GM12878 (cell line): ENCODE results near the gene NFKB2. TPM values are rescaled to one million over a fixed set of nuclear protein-coding genes. Genes with fewer than 3 reads are reported as not detected.

Experiments
- ATAC-seq: fragments of 200-7000 bp; cut with Tn5 transposase; 3 replicates; pipeline ENCODE4 v1.9.1; 2020; ENCODE audit warnings: mild to moderate bottlenecking, moderate library complexity
- BruUV-seq: library from RNA; stranded (reverse); fragments of 400-500 nt; replicated peaks from 2 replicates; lab custom pipeline; 2021; lab: Mats Ljungman, UMichigan
- CTCF ChIA-PET: fragments of 300-600 bp; sonication (Branson Sonifier 250); formaldehyde crosslinking; extraction: SDS; loops from one replicate; lab custom pipeline; 2021; ENCODE audit warnings: inconsistent platforms; lab: Yijun Ruan, JAX
- POLR2A ChIA-PET: fragments of 350-600 bp; formaldehyde crosslinking; extraction: SDS; loops from one replicate; lab custom pipeline; 2021; ENCODE audit warnings: inconsistent platforms; lab: Charles Lee
- RAD21 ChIA-PET: fragments of 300-600 bp; sonication (Branson Sonifier 250); formaldehyde crosslinking; loops from one replicate; lab custom pipeline; 2023; ENCODE audit warnings: antibody characterized with exemption; ENCODE audit not compliant: unreplicated experiment; lab: Charles Lee
- SMC1A ChIA-PET: fragments of 300-600 bp; sonication (Branson Sonifier 250); formaldehyde crosslinking; loops from one replicate; lab custom pipeline; 2023; ENCODE audit not compliant: unreplicated experiment, uncharacterized antibody; lab: Charles Lee
- DNase-seq: peaks from one replicate; pipeline ENCODE4 v3.0.0-alpha.2; 2011; ENCODE audit warnings: low read depth, low spot score
- FAIRE-seq: peaks from 3 replicates; lab custom pipeline; 2011; peaks lifted over from hg19 to GRCh38; lab: Jason Lieb, UNC
- H2AFZ ChIP-seq: 2 replicates; pipeline ENCODE4 v1.6.0; 2011; ENCODE audit warnings: low read depth, low read length, control low read depth; ENCODE audit not compliant: control insufficient read depth
- H3K27ac ChIP-seq: 2 replicates; pipeline ENCODE4 v1.5.1; 2011; ENCODE audit warnings: control low read depth; ENCODE audit not compliant: control insufficient read depth, insufficient read depth
- H3K27me3 ChIP-seq, 2 experiments: replicated peaks in 1 of 2; 2 replicates each; pipeline versions ENCODE4 v1.6.0 to v1.6.1; 2011; ENCODE audit warnings: low read length in 1 of 2; ENCODE audit not compliant: control insufficient read depth in 2 of 2, insufficient read depth in 2 of 2
- H3K36me3 ChIP-seq, 2 experiments: 2 replicates each; pipeline ENCODE4 v1.5.1; 2011; ENCODE audit warnings: low read length in 1 of 2; ENCODE audit not compliant: control insufficient read depth in 2 of 2, insufficient read depth in 2 of 2
- H3K4me1 ChIP-seq: 2 replicates; pipeline ENCODE4 v1.6.1; 2011; ENCODE audit warnings: mild to moderate bottlenecking, low read length, moderate library complexity, mixed read lengths; ENCODE audit not compliant: control insufficient read depth, insufficient read depth
- H3K4me2 ChIP-seq: 2 replicates; pipeline ENCODE4 v1.6.0; 2011; ENCODE audit warnings: control low read depth; ENCODE audit not compliant: control insufficient read depth, insufficient read depth
- H3K4me3 ChIP-seq: fragments of 200-600 bp; sonication (generic); 2 replicates; pipeline ENCODE4 v1.5.1; 2016
- H3K79me2 ChIP-seq: 2 replicates; pipeline ENCODE4 v1.6.0; 2011; ENCODE audit warnings: low read length; ENCODE audit not compliant: control insufficient read depth, insufficient read depth
- H3K9ac ChIP-seq: 2 replicates; pipeline ENCODE4 v1.8.0; 2011; ENCODE audit warnings: low read length, control low read depth, mixed read lengths; ENCODE audit not compliant: control insufficient read depth, insufficient read depth
- H3K9me3 ChIP-seq: replicated peaks from 3 replicates; pipeline ENCODE4 v1.5.1; 2011; ENCODE audit warnings: mild to moderate bottlenecking, low read length; ENCODE audit not compliant: control insufficient read depth, insufficient read depth
- H4K20me1 ChIP-seq: 2 replicates; pipeline ENCODE4 v1.6.0; 2011; ENCODE audit not compliant: control insufficient read depth, insufficient read depth
- CHD1 ChIP-seq: IDR thresholded peaks from 2 replicates; pipeline ENCODE4 v1.6.1; 2012; ENCODE audit warnings: low read depth, low read length, improper control_type of control experiment
- E2F4 ChIP-seq: IDR thresholded peaks from 2 replicates; pipeline ENCODE4 v1.6.1; 2012; ENCODE audit warnings: low read depth, low read length, improper control_type of control experiment
- ESRRA ChIP-seq: IDR thresholded peaks from 2 replicates; pipeline ENCODE4 v1.6.1; 2012; ENCODE audit warnings: mild to moderate bottlenecking, low read length, improper control_type of control experiment
- GATAD2B ChIP-seq: fragments of 450-650 bp; conservative IDR thresholded peaks from 2 replicates; pipeline ENCODE4 v1.6.1; 2017; ENCODE audit warnings: low read depth, mild to moderate bottlenecking, moderate library complexity
- HDAC6 ChIP-seq: fragments of 200-600 bp; sonication (generic); IDR thresholded peaks from one replicate; pipeline ENCODE4 v1.8.0; 2017; ENCODE audit warnings: antibody characterized with exemption; ENCODE audit not compliant: unreplicated experiment
- IRF5 ChIP-seq: fragments of 450-650 bp; IDR thresholded peaks from 2 replicates; pipeline ENCODE4 v1.6.1; 2017; ENCODE audit warnings: borderline replicate concordance
- MAX ChIP-seq: IDR thresholded peaks from 2 replicates; pipeline ENCODE4 v1.6.1; 2012; ENCODE audit warnings: low read depth, low read length, improper control_type of control experiment
- MTA2 ChIP-seq: fragments of 450-650 bp; IDR thresholded peaks from 2 replicates; pipeline ENCODE4 v1.6.1; 2016; ENCODE audit warnings: low read depth, mild to moderate bottlenecking, moderate library complexity
- MTA3 ChIP-seq: IDR thresholded peaks from 2 replicates; pipeline ENCODE4 v1.6.1; 2012; ENCODE audit warnings: low read length, inconsistent platforms, borderline replicate concordance
- MXI1 ChIP-seq: fragments of 150-350 bp; IDR thresholded peaks from 2 replicates; pipeline ENCODE4 v1.6.1; 2011; ENCODE audit warnings: low read depth, mild to moderate bottlenecking, inconsistent platforms, low read length, improper control_type of control experiment
- PML ChIP-seq: IDR thresholded peaks from 2 replicates; pipeline ENCODE4 v1.6.1; 2012; ENCODE audit warnings: low read length, inconsistent platforms
- RCOR1 ChIP-seq: conservative IDR thresholded peaks from 2 replicates; pipeline ENCODE4 v1.6.1; 2012; ENCODE audit warnings: low read depth, low read length, improper control_type of control experiment
- SRF ChIP-seq, 2 experiments: IDR thresholded peaks; 2 replicates each; pipeline ENCODE4 v1.6.1; 2011; ENCODE audit warnings: low read depth in 2 of 2, low read length in 2 of 2, mild to moderate bottlenecking in 1 of 2, moderate library complexity in 1 of 2
- STAT3 ChIP-seq: IDR thresholded peaks from 2 replicates; pipeline ENCODE4 v1.6.1; 2011; ENCODE audit warnings: low read depth, low read length, improper control_type of control experiment
- ZSCAN29 ChIP-seq: fragments of 450-650 bp; IDR thresholded peaks from 2 replicates; pipeline ENCODE4 v1.6.1; 2017; ENCODE audit warnings: mild to moderate bottlenecking, moderate library complexity
- WGBS: methylation state at CpG from one replicate; pipeline ENCODE4 v1.1.6; 2016; ENCODE audit warnings: low lambda C conversion rate; ENCODE audit not compliant: insufficient replicate concordance, insufficient coverage; ENCODE audit errors: missing lambda C conversion rate; 5-methylcytosine and 5-hydroxymethylcytosine counted together
- in situ Hi-C: fragments of 300-500 bp; cut with MboI; formaldehyde crosslinking; loops from 9 replicates; pipeline ENCODE4 v1.14.3; 2018; ENCODE audit warnings: mixed read lengths
- intact Hi-C: fragments of 100-400 bp; cut with micrococcal nuclease; formaldehyde crosslinking; loops from one replicate; pipeline ENCODE4 v1.14.2; 2022; ENCODE audit not compliant: unreplicated experiment
- polyA plus RNA-seq, 11 experiments: library from polyadenylated mRNA; depleted of rRNA in 4 of 11; unstranded in 6 of 11; stranded (reverse) in 5 of 11; fragments of >200 nt; fragmentation: Nextera tagmentation in 4 of 11; fragmentation: Illumina TruSeq in 1 of 11; extraction: Ambion mirVana in 4 of 11; extraction: Trizol in 1 of 11; gene quantifications; 1 replicate in 1 of 11; 2 replicates in 10 of 11; pipeline versions ENCODE4 v1.2.1 to v1.2.3, GENCODE V29; 2011 to 2016; ENCODE audit warnings: inconsistent platforms in 2 of 11, missing spikeins in 2 of 11, low read depth in 1 of 11
- total RNA-seq, 4 experiments: library from RNA; depleted of rRNA in 3 of 4; stranded (reverse); fragments of >200 nt in 3 of 4; fragmentation: Illumina TruSeq in 1 of 4; extraction: Trizol in 1 of 4; gene quantifications; 2 replicates each; pipeline versions ENCODE4 v1.2.1 to v1.2.3, GENCODE V29; 2013 to 2021

NFKB2 gene
- total and polyA plus RNA-seq, 10 of the 15 experiments (the other 5 are each of a cell fraction or from before 2014, with no cell fraction given), result 0.56 to 144 (median 49.4) TPM

GRCh38 chr10:102368077-102368476 lies 27.4 kb upstream of the NFKB2 start:
- ChIA-PET CTCF (interaction anchor here (0.5 to 2.0 kb wide), 5 partner anchors 16 to 1255 kb away, joined by 3 to 11 read pairs (median 3); no protein-coding TSS in a partner anchor), RAD21 (interaction anchor here (1.5 kb wide), 1 partner anchor 14 kb away, joined by 3 read pairs; no protein-coding TSS in a partner anchor), SMC1A (interaction anchor here (1.5 kb wide), 1 partner anchor 137 kb away, joined by 6 read pairs; no protein-coding TSS in a partner anchor), POLR2A (no interaction called here)
- no TSS peak for BruUV-seq
- ATAC-seq (no peak), DNase-seq (no peak)
- H3K4me1 ChIP-seq, result no peaks in the 10 kb centered on the region
- in situ Hi-C loops (no loop called here), intact Hi-C loops (no loop called here)
- no peak for TF ChIP-seq HDAC6
- TF ChIP-seq MTA3, result no peak
- TF ChIP-seq SRF (IDR thresholded peaks at IDR 0.05; ENCODE audit: low read depth in 2 of 2, low read length in 2 of 2), result no peak
- TF ChIP-seq RCOR1, result no peak
- TF ChIP-seq, all 136 proteins: peak for 0
- Histone ChIP-seq H3K4me3 (no peak overlapping the region), H2AFZ (no peak overlapping the region), H3K4me2 (no peak overlapping the region), H3K9me3 (no peaks in the 10 kb centered on the region; the same call in 2 of the 3 replicates), H3K27ac (no peak overlapping the region), H3K27me3 (no peaks in the 10 kb centered on the region), H3K9ac (no peak overlapping the region), H3K79me2 (no peaks in the 10 kb centered on the region), H3K36me3 (peaks cover 39 to 53% of the 10 kb centered on the region in 2 experiments), H4K20me1 (no peaks in the 10 kb centered on the region; the same call in 1 of the 2 replicates)
- WGBS, result 95% methylated on average over 3 of the region's 3 CpGs
- FAIRE-seq, result no peak

GRCh38 chr10:102371295-102371694 lies 24.2 kb upstream of the NFKB2 start:
- Histone ChIP-seq H3K4me3 (no peak overlapping the region), H3K4me1 (no peaks in the 10 kb centered on the region), H2AFZ (no peak overlapping the region), H3K4me2 (no peak overlapping the region), H3K79me2 (no peaks in the 10 kb centered on the region), H4K20me1 (no peaks in the 10 kb centered on the region; the same call in 1 of the 2 replicates), H3K9me3 (no peaks in the 10 kb centered on the region; the same call in 2 of the 3 replicates), H3K27ac (no peak overlapping the region), H3K36me3 (peaks cover 31 to 39% of the 10 kb centered on the region in 2 experiments), H3K27me3 (no peaks in the 10 kb centered on the region), H3K9ac (no peak overlapping the region)
- 100% methylated on average over 2 of the region's 2 CpGs for WGBS
- SMC1A ChIA-PET, result interaction anchor here (0.9 kb wide), 1 partner anchor 12 kb away, joined by 3 read pairs; no protein-coding TSS in a partner anchor
- in situ Hi-C loops, result no loop called here
- intact Hi-C loops, result no loop called here
- RAD21 ChIA-PET, result no interaction called here
- DNase-seq (no peak), FAIRE-seq (no peak), ATAC-seq (no peak)
- no peak for TF ChIP-seq PML
- TF ChIP-seq E2F4, result no peak
- no peak for TF ChIP-seq IRF5
- no peak for TF ChIP-seq MXI1
- TF ChIP-seq MAX, result no peak
- no peak for TF ChIP-seq STAT3
- no peak for TF ChIP-seq MTA2
- TF ChIP-seq ZSCAN29, result no peak
- TF ChIP-seq GATAD2B, result no peak
- TF ChIP-seq CHD1, result no peak
- TF ChIP-seq ESRRA, result no peak
- no TSS peak for BruUV-seq
- POLR2A ChIA-PET, result interaction anchor here (0.7 kb wide), 1 partner anchor 31 kb away, joined by 3 read pairs; no protein-coding TSS in a partner anchor
- CTCF ChIA-PET, result interaction anchor here (1.0 to 3.7 kb wide), 6 partner anchors 17 to 213 kb away, joined by 3 to 13 read pairs (median 6); no protein-coding TSS in a partner anchor
